Ectodermal cell (in vitro differentiated cells): Measurements from ENCODE around the gene DHFR2.
"Not testable (repeated sequence)": the region's sequence is repeated elsewhere in the genome, so short reads cannot be mapped to it uniquely, and the experiment has no call there.

Experiments
- H3K27ac ChIP-seq: 2 replicates; pipeline ENCODE4 v1.7.0; 2013; ENCODE audit warnings: mild to moderate bottlenecking, low read depth, low read length; ENCODE audit not compliant: insufficient read depth, poor library complexity, severe bottlenecking
- H3K27me3 ChIP-seq: 2 replicates; pipeline ENCODE4 v1.7.0; 2013; ENCODE audit warnings: mild to moderate bottlenecking, low read length; ENCODE audit not compliant: insufficient read depth, control insufficient read depth, poor library complexity, severe bottlenecking
- H3K36me3 ChIP-seq: one replicate; pipeline ENCODE4 v1.7.0; 2013; ENCODE audit warnings: low read length; ENCODE audit not compliant: control insufficient read depth, insufficient read depth
- H3K4me1 ChIP-seq: one replicate; pipeline ENCODE4 v1.7.0; 2013; ENCODE audit warnings: low read length; ENCODE audit not compliant: control insufficient read depth, insufficient read depth
- H3K4me3 ChIP-seq: 2 replicates; pipeline ENCODE4 v1.7.0; 2013; ENCODE audit warnings: low read depth, low read length, control low read depth; ENCODE audit not compliant: insufficient read depth
- H3K9me3 ChIP-seq: 2 replicates; pipeline ENCODE4 v1.7.0; 2013; ENCODE audit warnings: mild to moderate bottlenecking, low read length, moderate library complexity; ENCODE audit not compliant: control insufficient read depth
- WGBS, 2 experiments: methylation state at CpG; one replicate each; pipeline ENCODE4 v1.1.7; 2013; ENCODE audit warnings: missing lambda C conversion rate in 2 of 2; 5-methylcytosine and 5-hydroxymethylcytosine counted together

The DHFR2 gene

DNA sequence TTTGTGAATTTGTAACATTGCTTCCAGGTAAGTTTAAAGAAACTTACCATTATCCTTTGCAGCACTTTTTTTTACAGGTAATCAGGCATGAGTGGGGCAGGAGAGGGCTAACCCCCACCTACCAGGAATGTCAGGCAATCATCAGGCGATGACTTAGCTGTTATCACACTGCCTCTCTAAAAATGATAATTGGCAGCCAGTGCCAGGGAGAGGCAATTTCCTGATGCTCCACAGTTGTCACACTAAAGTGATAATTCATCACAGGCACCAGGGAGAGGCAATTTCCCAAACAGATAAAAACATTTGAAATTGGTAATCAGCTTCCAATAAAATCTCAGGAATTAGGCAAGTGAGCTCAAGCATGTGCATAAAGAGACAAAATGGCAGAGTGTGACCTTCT, 26.4 kb upstream of the DHFR2 start:
- no peaks in the 10 kb centered on the region for H3K27me3 ChIP-seq
- no peak overlapping the region for H3K4me3 ChIP-seq
- WGBS, 2 experiments = 96 to 98% methylated on average over 1 of the region's 1 CpG
- no peaks in the 10 kb centered on the region for H3K36me3 ChIP-seq
- H3K27ac ChIP-seq = no peak overlapping the region
- H3K4me1 ChIP-seq = no peaks in the 10 kb centered on the region
- no peaks in the 10 kb centered on the region for H3K9me3 ChIP-seq

DNA sequence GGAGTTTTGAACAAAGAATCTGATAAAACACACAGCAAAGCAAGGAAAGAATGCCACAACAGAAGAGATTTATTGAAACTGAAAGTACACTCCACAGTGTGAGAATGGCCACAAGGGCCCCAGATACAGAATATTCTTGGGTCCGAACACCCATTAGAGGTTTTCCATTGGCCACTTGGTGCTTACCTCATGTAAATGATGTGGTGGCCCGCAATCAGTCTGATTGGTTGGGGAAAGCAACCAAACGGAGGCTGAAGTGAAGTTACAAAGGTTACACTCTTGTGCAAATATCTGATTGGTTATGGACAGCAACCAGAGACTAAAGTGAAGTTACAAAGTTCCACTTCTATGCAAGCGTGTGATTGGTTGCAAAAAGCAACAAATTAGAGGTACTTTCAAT, 20.5 kb upstream of the DHFR2 start:
- no peak overlapping the region for H3K27ac ChIP-seq
- H3K36me3 ChIP-seq = no peaks in the 10 kb centered on the region
- no peaks in the 10 kb centered on the region for H3K4me1 ChIP-seq
- no peaks in the 10 kb centered on the region for H3K9me3 ChIP-seq
- WGBS, 2 experiments = 91 to 95% methylated on average over 4 of the region's 4 CpGs
- H3K27me3 ChIP-seq = no peaks in the 10 kb centered on the region
- no peak overlapping the region for H3K4me3 ChIP-seq

DNA sequence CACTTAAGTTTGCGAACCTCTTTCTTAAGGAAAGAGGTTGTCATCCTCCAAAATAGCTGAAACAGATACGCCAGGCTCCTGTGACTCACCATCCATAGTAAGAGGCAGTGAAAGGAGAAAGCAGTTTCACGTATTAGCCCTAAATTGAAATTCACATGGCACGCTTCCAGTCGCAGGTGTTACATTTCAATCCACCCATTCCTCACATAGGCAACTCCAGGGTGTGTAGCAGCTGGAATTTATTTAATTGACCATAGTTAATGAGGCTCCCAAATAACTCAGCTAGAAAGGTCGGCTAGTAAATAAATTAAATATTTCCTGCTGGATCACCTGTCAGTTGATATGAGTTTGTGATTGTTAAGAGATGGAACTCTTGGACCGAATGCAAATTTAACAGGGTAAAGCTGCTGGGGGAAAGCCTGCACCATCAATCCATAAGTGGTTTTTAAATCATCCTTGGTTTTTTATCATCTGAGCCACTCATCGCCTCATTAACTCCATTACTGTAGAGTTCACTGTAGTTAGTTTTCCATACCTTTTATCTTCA, 19.7 kb upstream of the DHFR2 start:
- no peaks in the 10 kb centered on the region for H3K9me3 ChIP-seq
- H3K27ac ChIP-seq = no peak overlapping the region
- no peak overlapping the region for H3K4me3 ChIP-seq
- no peaks in the 10 kb centered on the region for H3K27me3 ChIP-seq
- 97% methylated on average over 6 to 8 of the region's 8 CpGs for WGBS, 2 experiments
- no peaks in the 10 kb centered on the region for H3K4me1 ChIP-seq
- H3K36me3 ChIP-seq = no peaks in the 10 kb centered on the region

DNA sequence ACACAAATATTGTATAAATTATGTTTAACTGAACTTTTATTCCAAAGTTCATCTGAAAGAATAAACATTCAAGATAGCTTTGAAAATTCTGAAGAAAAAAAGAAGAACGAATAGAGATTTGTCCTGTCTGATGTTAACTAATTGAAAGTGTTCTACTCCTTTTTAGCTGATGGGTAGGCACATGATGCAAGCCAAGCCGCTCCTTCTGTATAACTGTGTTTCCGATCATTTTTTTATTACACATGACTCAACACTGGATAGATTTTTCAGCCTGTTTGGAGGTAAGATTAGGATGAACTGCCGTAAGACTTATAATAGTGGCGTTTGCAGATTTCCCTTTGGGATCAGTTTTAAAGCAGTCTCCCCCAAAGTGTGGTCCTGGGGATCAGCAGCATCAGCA, 19.2 kb upstream of the DHFR2 start:
- Histone ChIP-seq H3K27me3 (no peaks in the 10 kb centered on the region), H3K4me3 (no peak overlapping the region), H3K36me3 (no peaks in the 10 kb centered on the region), H3K4me1 (no peaks in the 10 kb centered on the region), H3K27ac (no peak overlapping the region), H3K9me3 (no peaks in the 10 kb centered on the region)
- WGBS, 2 experiments = 92 to 97% methylated on average over 5 of the region's 5 CpGs

DNA sequence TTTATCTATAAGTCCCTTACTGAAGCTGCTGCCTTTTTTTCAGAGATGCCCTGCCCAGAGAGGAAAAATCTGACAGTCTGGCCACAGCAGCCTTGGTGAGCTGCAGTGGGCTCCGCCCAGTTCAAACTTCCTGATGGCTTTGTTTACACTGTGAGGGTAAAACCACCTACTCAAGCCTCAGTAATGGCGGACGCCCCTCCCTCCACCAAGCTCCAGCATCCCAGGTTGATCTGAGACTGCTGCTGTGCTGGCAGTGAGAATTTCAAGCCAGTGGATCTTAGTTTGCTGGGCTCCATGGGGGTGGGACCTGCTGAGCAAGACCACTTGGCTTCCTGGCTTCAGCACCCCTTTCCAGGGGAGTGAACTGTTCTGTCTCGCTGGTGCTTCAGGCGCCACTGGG, 17.8 kb upstream of the DHFR2 start:
- not testable (repeated sequence) for H3K27me3 ChIP-seq, H3K4me3 ChIP-seq, H3K4me1 ChIP-seq, H3K27ac ChIP-seq, H3K36me3 ChIP-seq, H3K9me3 ChIP-seq
- 92 to 95% methylated on average over 5 of the region's 5 CpGs for WGBS, 2 experiments

DNA sequence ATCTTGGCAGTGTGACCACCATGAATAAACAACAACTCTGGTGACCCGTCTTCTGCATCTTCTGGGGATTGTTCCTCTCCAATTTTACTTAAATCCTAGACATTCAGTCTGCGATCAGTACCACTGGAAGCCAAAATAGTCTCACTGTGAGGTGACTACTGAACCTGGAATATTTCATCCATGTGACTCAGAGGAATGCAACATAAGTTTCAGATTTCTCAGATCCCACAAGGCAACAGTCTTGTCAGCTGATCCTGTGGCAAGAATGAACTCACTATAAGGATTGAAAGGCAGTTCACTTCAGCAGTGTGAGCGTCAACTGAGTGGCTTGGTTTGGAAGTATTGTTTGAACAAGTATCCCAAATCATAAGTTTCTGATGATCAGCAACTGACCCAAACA, 13.3 kb upstream of the DHFR2 start:
- 90 to 92% methylated on average over 3 of the region's 3 CpGs for WGBS, 2 experiments
- Histone ChIP-seq H3K4me3 (no peak overlapping the region), H3K9me3 (no peaks in the 10 kb centered on the region), H3K27me3 (no peaks in the 10 kb centered on the region), H3K27ac (no peak overlapping the region), H3K4me1 (no peaks in the 10 kb centered on the region), H3K36me3 (peaks cover 4% of the 10 kb centered on the region)

DNA sequence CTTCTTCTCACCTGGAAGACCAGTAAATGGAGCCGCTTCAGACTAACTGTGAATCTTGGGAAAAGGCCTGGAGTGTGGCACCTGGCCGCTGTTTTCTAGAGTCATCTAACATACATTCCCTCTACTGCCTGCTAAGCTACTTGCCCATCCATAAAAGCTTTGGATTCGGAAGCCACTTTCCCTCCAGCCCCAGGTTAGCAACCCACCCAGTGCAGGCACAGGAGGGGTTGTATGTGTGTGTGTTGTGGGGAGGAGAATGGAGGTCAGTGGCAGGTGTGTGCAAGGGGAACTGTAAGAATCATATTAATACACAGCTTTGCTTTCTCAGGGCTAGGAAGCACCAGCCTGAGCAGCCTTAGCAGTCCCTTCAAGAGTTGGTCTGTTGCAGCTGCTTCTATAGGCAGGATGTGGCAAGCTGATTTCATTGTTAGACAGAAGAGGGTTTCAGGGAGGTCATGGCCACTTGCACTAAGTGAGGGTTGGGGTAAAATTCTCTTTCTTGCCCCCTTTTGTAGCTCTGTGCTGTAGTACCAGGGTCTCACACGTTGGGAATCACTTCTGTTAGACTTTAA, 9.1 kb upstream of the DHFR2 start:
- Histone ChIP-seq H3K9me3 (no peaks in the 10 kb centered on the region), H3K36me3 (peaks cover 4% of the 10 kb centered on the region), H3K27me3 (no peaks in the 10 kb centered on the region), H3K4me1 (no peaks in the 10 kb centered on the region), H3K27ac (no peak overlapping the region), H3K4me3 (no peak overlapping the region)
- WGBS, 2 experiments = 91 to 96% methylated on average over 3 to 4 of the region's 4 CpGs

DNA sequence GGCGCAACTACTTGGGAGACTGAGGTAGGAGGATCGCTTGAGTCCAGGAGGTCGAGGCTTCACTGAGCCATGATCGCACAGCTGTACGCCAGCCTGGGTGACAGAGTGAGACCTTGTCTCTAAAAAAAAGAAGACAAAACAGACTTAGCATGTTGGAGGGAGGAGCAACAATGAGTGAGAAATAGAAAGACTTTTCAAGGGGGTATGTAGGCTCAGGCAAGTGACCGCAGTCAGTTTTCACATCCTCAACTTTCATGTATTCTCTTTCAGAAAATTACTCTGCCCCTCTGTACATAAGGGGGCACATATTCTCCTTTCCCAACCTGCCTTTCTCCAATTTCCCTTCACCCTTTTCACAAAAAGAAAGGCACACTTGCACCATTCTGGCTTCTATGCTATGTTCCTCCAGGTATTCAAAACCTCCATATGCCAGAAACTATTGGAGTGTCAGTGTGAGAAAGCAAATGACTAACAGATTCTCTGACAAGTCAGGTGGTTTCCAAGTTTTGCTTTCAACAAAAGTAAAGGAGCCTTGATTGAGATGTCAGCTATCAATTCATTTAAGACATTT, 7.7 kb upstream of the DHFR2 start:
- WGBS, 2 experiments = 94% methylated on average over 6 of the region's 6 CpGs
- H3K4me1 ChIP-seq = no peaks in the 10 kb centered on the region
- no peaks in the 10 kb centered on the region for H3K9me3 ChIP-seq
- no peak overlapping the region for H3K4me3 ChIP-seq
- H3K27ac ChIP-seq = no peak overlapping the region
- H3K36me3 ChIP-seq = peaks cover 4% of the 10 kb centered on the region
- no peaks in the 10 kb centered on the region for H3K27me3 ChIP-seq

DNA sequence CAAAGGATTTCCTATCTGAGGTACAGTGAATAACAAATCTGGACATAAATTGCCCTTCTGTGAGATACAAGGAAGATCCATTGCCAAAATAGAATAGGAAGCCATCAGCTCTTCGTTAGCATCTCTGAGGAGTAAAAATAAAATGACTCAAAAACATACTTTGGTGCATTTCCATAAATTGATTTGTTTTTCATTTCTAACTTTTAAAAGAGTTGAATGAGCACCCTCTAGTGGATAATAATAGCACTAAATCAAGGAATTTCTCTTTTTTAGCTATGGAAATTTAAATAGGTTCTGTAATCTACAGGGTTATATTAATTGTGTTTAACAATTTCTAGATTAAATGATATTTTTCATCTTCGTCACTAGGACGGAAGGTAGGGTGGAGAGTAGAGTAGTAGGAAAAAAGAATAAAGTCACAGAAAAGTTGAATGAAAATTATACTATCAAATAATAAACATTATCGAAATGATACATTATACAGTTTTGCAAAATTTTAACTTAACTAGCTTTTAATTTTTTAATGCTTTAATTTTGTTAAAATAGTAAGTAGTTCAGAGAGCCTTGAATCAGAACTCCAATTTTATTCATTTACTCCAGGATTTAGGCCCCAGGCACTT, 6.6 kb upstream of the DHFR2 start:
- Histone ChIP-seq H3K36me3 (peaks cover 4% of the 10 kb centered on the region), H3K9me3 (no peaks in the 10 kb centered on the region), H3K4me1 (peaks cover 2% of the 10 kb centered on the region), H3K27me3 (no peaks in the 10 kb centered on the region), H3K27ac (no peak overlapping the region), H3K4me3 (no peak overlapping the region)
- WGBS, 2 experiments = 50 to 67% methylated on average over 1 of the region's 4 CpGs

DNA sequence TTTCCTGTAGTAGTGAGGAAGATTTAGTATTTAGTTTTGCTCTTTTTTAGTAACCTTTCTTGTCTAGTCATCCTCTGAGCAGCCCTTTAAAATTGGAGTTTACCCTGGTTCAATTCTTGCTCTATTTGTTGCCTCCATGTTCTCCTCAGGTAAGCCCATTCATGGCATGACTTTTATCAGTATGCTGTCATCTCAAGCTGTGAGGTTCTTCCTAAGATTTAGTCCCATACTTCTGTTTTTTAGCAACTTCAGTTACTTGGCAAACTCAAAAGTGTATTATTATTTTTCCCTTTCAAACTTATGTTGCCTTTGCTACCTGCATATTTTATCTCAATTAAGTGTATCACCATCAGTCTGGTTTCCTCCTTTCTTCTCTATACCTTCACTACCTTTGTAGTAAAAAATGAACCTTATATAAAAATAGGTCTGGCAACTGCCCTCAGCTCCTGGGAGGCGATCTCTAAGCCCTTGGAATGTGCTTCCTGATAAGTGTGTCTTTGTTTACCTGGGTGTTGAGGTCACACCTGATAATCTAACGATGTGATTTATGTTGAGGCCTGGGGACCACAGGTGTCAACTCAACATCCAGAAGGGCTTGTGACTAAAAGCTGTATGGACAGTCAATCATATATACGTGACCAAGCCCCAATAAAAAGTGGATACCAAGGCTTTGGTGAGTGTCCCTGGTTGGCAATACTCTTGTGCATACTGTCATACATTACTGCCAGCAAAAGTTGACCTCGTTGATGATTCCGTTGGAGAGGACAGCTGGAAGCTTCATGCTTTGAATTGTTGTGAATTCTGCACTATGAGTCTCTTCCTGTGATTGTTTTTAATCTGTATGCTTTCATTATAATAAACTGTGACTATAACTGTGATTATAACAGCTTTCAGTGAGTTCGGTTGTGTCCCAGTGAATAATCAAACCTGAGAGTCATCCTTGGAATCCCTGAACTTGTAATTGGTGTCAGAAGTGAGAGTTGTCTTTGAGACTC, 4.1 kb upstream of the DHFR2 start:
- Histone ChIP-seq H3K36me3 (peaks cover 4% of the 10 kb centered on the region), H3K27ac (no peak overlapping the region), H3K4me1 (peaks cover 11% of the 10 kb centered on the region), H3K27me3 (no peaks in the 10 kb centered on the region), H3K9me3 (no peaks in the 10 kb centered on the region), H3K4me3 (no peak overlapping the region)
- 92 to 98% methylated on average over 6 of the region's 6 CpGs for WGBS, 2 experiments
